K562 (cell line): ENCODE data around the gene HAP1. TPM values are rescaled to one million over a fixed set of nuclear protein-coding genes. Genes with fewer than 3 reads are reported as not detected.

Experiments
- CAMTA2 ChIP-seq: fragments of 250-450 bp; sonication (Bioruptor Pico); conservative IDR thresholded peaks from 2 replicates; pipeline ENCODE4 v1.5.1; 2022
- CEBPB ChIP-seq: fragments of 450-650 bp; IDR thresholded peaks from 2 replicates; pipeline ENCODE4 v1.6.1; 2016; ENCODE audit warnings: missing genetic modification characterization, missing compliant biosample characterization
- E2F3 ChIP-seq: fragments of 250-450 bp; sonication (Bioruptor Pico); IDR thresholded peaks from 2 replicates; pipeline ENCODE4 v1.4.0; 2020; ENCODE audit warnings: mild to moderate bottlenecking
- HNRNPK ChIP-seq: fragments of 200-400 bp; formaldehyde crosslinking; IDR thresholded peaks from one replicate; pipeline ENCODE4 v1.6.1; 2018; ENCODE audit warnings: mild to moderate bottlenecking, low read depth, low read length; ENCODE audit not compliant: poor library complexity, severe bottlenecking
- NRF1 ChIP-seq, 2 experiments: fragments of 450-650 bp; IDR thresholded peaks in 1 of 2; conservative IDR thresholded peaks in 1 of 2; 2 replicates each; pipeline ENCODE4 v1.6.1; 2014; ENCODE audit warnings: mild to moderate bottlenecking in 2 of 2
- PHF20 ChIP-seq: fragments of 450-650 bp; IDR thresholded peaks from 2 replicates; pipeline ENCODE4 v1.6.1; 2018; ENCODE audit not compliant: partially characterized antibody
- POLR2A ChIP-seq: fragments of 450-650 bp; conservative IDR thresholded peaks from 2 replicates; pipeline ENCODE4 v1.6.1; 2016
- POLR3G ChIP-seq: IDR thresholded peaks from 2 replicates; pipeline ENCODE4 v1.6.1; 2011; ENCODE audit not compliant: insufficient read length, insufficient replicate concordance; ENCODE audit errors: extremely low read depth
- RNF2 ChIP-seq: sonication (generic); IDR thresholded peaks from 2 replicates; pipeline ENCODE4 v1.6.1; 2016
- SAFB2 ChIP-seq: fragments of 200-400 bp; formaldehyde crosslinking; IDR thresholded peaks from 2 replicates; pipeline ENCODE4 v1.6.1; 2018; ENCODE audit warnings: borderline replicate concordance, low read length, low read depth, moderate library complexity; ENCODE audit not compliant: severe bottlenecking
- STAT5A ChIP-seq: IDR thresholded peaks from 2 replicates; pipeline ENCODE4 v1.6.1; 2012; ENCODE audit warnings: low read length, inconsistent platforms, borderline replicate concordance
- TAF7 ChIP-seq: fragments of 450-650 bp; IDR thresholded peaks from 2 replicates; pipeline ENCODE4 v1.6.1; 2016; ENCODE audit warnings: missing genetic modification characterization, missing compliant biosample characterization
- ZMIZ1 ChIP-seq, 2 experiments: fragments of 150-350 bp in 1 of 2; IDR thresholded peaks; 2 replicates each; pipeline ENCODE4 v1.6.1; 2012 to 2016; ENCODE audit warnings: low read depth in 2 of 2, low read length in 2 of 2, mild to moderate bottlenecking in 1 of 2, moderate library complexity in 1 of 2
- ZNF431 ChIP-seq: sonication (generic); formaldehyde crosslinking; IDR thresholded peaks from 2 replicates; pipeline ENCODE4 v1.8.0; 2022; ENCODE audit warnings: mild to moderate bottlenecking, missing genetic modification reagents
- ZNF507 ChIP-seq: conservative IDR thresholded peaks from 2 replicates; pipeline ENCODE4 v1.6.1; 2017; ENCODE audit warnings: missing genetic modification characterization, missing compliant biosample characterization
- ZNF785 ChIP-seq: fragments of 250-450 bp; sonication (Bioruptor Pico); IDR thresholded peaks from 2 replicates; pipeline ENCODE4 v1.4.0; 2020; ENCODE audit warnings: mild to moderate bottlenecking
- polyA plus RNA-seq, 8 experiments: library from polyadenylated mRNA; depleted of rRNA in 4 of 8; stranded (reverse) in 5 of 8; unstranded in 3 of 8; fragments of >200 nt; fragmentation: Nextera tagmentation in 2 of 8; fragmentation: Illumina TruSeq in 1 of 8; extraction: Ambion mirVana in 2 of 8; extraction: Trizol in 1 of 8; gene quantifications; 2 replicates each; pipeline versions ENCODE4 v1.2.1 to v1.2.3, GENCODE V29; 2011 to 2014; ENCODE audit warnings: inconsistent platforms in 1 of 8, missing spikeins in 1 of 8
- total RNA-seq, 7 experiments: library from RNA; depleted of rRNA in 6 of 7; stranded (reverse); fragments of >200 nt in 6 of 7; fragmentation: Illumina TruSeq in 2 of 7; extraction: Trizol in 2 of 7; gene quantifications; 2 replicates each; pipeline versions ENCODE4 v1.2.1 to v1.2.3, GENCODE V29; 2011 to 2021; ENCODE audit warnings: low replicate concordance in 1 of 7
- TF ChIP-seq, protein P1 (sequence below): IDR thresholded peaks from 2 replicates; pipeline ENCODE4 v1.6.1; 2012; ENCODE audit warnings: low read depth, low read length, improper control_type of control experiment, borderline replicate concordance
- TF ChIP-seq, protein P2 (sequence below): fragments of 200-800 bp; sonication (Bioruptor generic); IDR thresholded peaks from 2 replicates; pipeline ENCODE4 v1.6.1; 2016; ENCODE audit warnings: missing genetic modification characterization, missing compliant biosample characterization

The HAP1 gene
- total and polyA plus RNA-seq, 9 of the 15 experiments (the other 6 are each of a cell fraction or from before 2014, with no cell fraction given) = under 0.01 to 0.09 (median 0.04) TPM; not detected in 6

- TF ChIP-seq NRF1 (conservative IDR thresholded peaks at IDR 0.05 in 1 of 2, IDR thresholded peaks at IDR 0.05 in 1 of 2) (peak; percentile 99), POLR2A (peak; percentile 100), ZMIZ1 (IDR thresholded peaks at IDR 0.05; ENCODE audit: low read depth in 2 of 2, low read length in 2 of 2) (peak in 1 of 2 experiments; percentile 77; a peak in 2 of 4 replicates), STAT5A (no peak), SAFB2 (no peak), ZNF785 (CRISPR knock-in tag) (no peak), POLR3G (no peak), RNF2 (peak; percentile 48; the same call in 1 of the 2 replicates), PHF20 (peak; percentile 80), ZNF431 (CRISPR knock-in tag) (peak; percentile 72), CAMTA2 (CRISPR knock-in tag) (0 out of 2 replicates have a peak, but pooled peaks have one; percentile 18), ZNF507 (tag) (no peak), TAF7 (tag) (peak; percentile 98), CEBPB (tag) (peak; percentile 99), HNRNPK (peak; percentile 51), E2F3 (CRISPR knock-in tag) (no peak)
- TF ChIP-seq, protein P1, sequence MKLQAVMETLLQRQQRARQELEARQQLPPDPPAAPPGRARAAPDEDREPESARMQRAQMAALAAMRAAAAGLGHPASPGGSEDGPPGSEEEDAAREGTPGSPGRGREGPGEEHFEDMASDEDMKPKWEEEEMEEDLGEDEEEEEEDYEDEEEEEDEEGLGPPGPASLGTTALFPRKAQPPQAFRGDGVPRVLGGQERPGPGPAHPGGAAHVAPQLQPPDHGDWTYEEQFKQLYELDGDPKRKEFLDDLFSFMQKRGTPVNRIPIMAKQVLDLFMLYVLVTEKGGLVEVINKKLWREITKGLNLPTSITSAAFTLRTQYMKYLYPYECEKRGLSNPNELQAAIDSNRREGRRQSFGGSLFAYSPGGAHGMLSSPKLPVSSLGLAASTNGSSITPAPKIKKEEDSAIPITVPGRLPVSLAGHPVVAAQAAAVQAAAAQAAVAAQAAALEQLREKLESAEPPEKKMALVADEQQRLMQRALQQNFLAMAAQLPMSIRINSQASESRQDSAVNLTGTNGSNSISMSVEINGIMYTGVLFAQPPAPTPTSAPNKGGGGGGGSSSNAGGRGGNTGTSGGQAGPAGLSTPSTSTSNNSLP = no peak
- TF ChIP-seq, protein P2, sequence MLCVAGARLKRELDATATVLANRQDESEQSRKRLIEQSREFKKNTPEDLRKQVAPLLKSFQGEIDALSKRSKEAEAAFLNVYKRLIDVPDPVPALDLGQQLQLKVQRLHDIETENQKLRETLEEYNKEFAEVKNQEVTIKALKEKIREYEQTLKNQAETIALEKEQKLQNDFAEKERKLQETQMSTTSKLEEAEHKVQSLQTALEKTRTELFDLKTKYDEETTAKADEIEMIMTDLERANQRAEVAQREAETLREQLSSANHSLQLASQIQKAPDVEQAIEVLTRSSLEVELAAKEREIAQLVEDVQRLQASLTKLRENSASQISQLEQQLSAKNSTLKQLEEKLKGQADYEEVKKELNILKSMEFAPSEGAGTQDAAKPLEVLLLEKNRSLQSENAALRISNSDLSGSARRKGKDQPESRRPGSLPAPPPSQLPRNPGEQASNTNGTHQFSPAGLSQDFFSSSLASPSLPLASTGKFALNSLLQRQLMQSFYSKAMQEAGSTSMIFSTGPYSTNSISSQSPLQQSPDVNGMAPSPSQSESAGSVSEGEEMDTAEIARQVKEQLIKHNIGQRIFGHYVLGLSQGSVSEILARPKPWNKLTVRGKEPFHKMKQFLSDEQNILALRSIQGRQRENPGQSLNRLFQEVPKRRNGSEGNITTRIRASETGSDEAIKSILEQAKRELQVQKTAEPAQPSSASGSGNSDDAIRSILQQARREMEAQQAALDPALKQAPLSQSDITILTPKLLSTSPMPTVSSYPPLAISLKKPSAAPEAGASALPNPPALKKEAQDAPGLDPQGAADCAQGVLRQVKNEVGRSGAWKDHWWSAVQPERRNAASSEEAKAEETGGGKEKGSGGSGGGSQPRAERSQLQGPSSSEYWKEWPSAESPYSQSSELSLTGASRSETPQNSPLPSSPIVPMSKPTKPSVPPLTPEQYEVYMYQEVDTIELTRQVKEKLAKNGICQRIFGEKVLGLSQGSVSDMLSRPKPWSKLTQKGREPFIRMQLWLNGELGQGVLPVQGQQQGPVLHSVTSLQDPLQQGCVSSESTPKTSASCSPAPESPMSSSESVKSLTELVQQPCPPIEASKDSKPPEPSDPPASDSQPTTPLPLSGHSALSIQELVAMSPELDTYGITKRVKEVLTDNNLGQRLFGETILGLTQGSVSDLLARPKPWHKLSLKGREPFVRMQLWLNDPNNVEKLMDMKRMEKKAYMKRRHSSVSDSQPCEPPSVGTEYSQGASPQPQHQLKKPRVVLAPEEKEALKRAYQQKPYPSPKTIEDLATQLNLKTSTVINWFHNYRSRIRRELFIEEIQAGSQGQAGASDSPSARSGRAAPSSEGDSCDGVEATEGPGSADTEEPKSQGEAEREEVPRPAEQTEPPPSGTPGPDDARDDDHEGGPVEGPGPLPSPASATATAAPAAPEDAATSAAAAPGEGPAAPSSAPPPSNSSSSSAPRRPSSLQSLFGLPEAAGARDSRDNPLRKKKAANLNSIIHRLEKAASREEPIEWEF (CRISPR knock-in tag) = no peak
These were observed 45.6 kb downstream of the HAP1 start, which contains the start of gene EIF1 (continued) for GRCh38 chr17:41688641-41689496.
